ENCODE results near the gene TSPEAR.
"Not testable (repeated sequence)": the region's sequence is repeated elsewhere in the genome, so short reads cannot be mapped to it uniquely, and the experiment has no call there.

Gene TSPEAR

GRCh38 chr21:44585892-44586291, 125.5 kb downstream of the TSPEAR start:
- H3K4me3 ChIP-seq (ENCODE audit: low read depth, low read length): no peak overlapping the region

DNA sequence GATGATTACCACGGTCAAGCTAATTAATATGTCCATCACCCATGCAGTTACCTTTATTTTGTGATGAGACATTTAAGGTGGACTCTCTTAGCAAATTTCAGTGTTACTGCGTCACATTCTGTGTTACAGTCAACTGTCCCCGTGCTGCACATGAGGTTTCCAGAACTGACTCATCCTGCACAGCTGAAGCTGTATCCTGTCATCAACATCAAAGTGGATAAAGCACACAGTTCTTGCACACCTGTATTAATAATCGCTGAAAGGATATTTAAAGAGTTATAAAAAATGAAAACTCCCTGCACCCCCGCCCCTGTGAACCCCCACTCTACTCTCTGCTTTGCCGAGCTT, 127.6 kb downstream of the TSPEAR start:
- TF ChIP-seq CTCF (IDR thresholded peaks at IDR 0.05; ENCODE audit: low read depth, low read length) (no peak), MYC (IDR thresholded peaks at IDR 0.05; ENCODE audit: low read depth, low read length) (no peak), MAX (IDR thresholded peaks at IDR 0.05; ENCODE audit: low read depth, low read length) (no peak), POLR2A (IDR thresholded peaks at IDR 0.05; ENCODE audit: extremely low read depth, insufficient read length) (no peak)
- DNase-seq (ENCODE audit: low read depth): no peak
- H3K4me3 ChIP-seq (ENCODE audit: low read depth, low read length): no peak overlapping the region

More at GRCh38 chr21:44585892-44586291, 125.5 kb downstream of the TSPEAR start:
- TF ChIP-seq MYC (IDR thresholded peaks at IDR 0.05; ENCODE audit: low read depth, low read length) (no peak), CTCF (IDR thresholded peaks at IDR 0.05; ENCODE audit: low read depth, low read length) (no peak), POLR2A (IDR thresholded peaks at IDR 0.05; ENCODE audit: extremely low read depth, insufficient read length) (no peak), MAX (IDR thresholded peaks at IDR 0.05; ENCODE audit: low read depth, low read length) (no peak)
- no peak for DNase-seq (ENCODE audit: low read depth)

DNA sequence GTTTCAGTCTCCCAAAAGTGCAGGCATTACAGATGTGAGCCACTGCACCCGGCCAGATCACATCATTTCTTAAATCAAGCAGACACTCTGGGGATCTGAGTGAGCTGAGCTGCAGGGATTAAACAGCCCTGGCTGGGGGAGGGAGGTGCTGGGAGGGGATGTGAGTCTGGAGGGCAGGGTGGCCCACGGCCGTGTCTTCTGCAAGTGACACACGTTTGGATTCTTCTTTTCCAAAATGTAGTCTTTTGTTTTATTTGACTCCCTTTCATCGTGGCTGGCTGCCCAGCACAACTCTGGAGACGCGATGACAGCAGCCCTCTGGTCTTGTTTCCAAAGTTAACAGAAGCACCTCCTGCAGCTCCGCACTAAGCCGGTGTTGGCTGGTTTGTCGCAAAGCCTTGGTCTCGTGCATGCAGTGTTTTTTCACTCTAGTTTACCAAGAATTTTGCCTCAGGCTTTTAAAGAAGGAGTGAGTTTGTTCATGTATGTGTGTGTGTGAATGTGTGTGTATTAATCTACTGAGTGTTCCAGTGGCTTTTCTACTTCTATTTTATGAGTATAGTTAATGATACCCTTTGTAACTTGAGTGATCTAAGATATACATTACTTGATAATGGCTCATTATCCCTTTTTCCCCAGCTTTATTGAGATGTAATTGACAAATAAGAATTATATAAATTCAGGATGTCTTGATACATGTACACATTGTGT, 128.1 kb downstream of the TSPEAR start:
- DNase-seq (ENCODE audit: low read depth): no peak
- TF ChIP-seq MAX (IDR thresholded peaks at IDR 0.05; ENCODE audit: low read depth, low read length) (no peak), POLR2A (IDR thresholded peaks at IDR 0.05; ENCODE audit: extremely low read depth, insufficient read length) (no peak), CTCF (IDR thresholded peaks at IDR 0.05; ENCODE audit: low read depth, low read length) (no peak), MYC (IDR thresholded peaks at IDR 0.05; ENCODE audit: low read depth, low read length) (no peak)
- H3K4me3 ChIP-seq (ENCODE audit: low read depth, low read length): no peak overlapping the region

- no peak for DNase-seq (ENCODE audit: low read depth)
- TF ChIP-seq MAX (IDR thresholded peaks at IDR 0.05; ENCODE audit: low read depth, low read length) (no peak), MYC (IDR thresholded peaks at IDR 0.05; ENCODE audit: low read depth, low read length) (no peak), CTCF (IDR thresholded peaks at IDR 0.05; ENCODE audit: low read depth, low read length) (no peak), POLR2A (IDR thresholded peaks at IDR 0.05; ENCODE audit: extremely low read depth, insufficient read length) (no peak)
- no peak overlapping the region for H3K4me3 ChIP-seq (ENCODE audit: low read depth, low read length)
Observed at GRCh38 chr21:44582055-44582454, 129.3 kb downstream of the TSPEAR start.

DNA sequence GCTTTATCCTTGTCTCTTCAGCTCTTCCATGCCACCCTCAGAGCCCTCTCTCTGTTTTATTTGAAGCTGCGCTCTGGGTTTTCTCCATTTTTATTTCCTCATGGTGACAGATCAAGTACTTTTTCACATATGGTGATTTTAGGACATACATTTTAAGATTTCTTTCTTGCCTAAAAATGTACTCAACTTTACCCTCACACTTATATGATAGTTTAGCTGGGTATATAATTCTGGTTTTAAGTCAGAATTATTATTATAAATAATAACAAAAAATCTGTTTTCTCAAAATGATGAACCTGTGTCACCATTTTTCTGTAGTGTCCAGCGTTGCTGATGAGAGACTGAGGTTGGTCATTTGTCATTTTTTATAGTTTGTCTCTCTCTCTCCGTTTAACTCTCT, 130.2 kb downstream of the TSPEAR start:
- TF ChIP-seq CTCF (IDR thresholded peaks at IDR 0.05; ENCODE audit: low read depth, low read length): no peak
- TF ChIP-seq POLR2A (IDR thresholded peaks at IDR 0.05; ENCODE audit: extremely low read depth, insufficient read length): no peak
- TF ChIP-seq MYC (IDR thresholded peaks at IDR 0.05; ENCODE audit: low read depth, low read length): no peak
- no peak for TF ChIP-seq MAX (IDR thresholded peaks at IDR 0.05; ENCODE audit: low read depth, low read length)
- H3K4me3 ChIP-seq (ENCODE audit: low read depth, low read length): no peak overlapping the region

DNA sequence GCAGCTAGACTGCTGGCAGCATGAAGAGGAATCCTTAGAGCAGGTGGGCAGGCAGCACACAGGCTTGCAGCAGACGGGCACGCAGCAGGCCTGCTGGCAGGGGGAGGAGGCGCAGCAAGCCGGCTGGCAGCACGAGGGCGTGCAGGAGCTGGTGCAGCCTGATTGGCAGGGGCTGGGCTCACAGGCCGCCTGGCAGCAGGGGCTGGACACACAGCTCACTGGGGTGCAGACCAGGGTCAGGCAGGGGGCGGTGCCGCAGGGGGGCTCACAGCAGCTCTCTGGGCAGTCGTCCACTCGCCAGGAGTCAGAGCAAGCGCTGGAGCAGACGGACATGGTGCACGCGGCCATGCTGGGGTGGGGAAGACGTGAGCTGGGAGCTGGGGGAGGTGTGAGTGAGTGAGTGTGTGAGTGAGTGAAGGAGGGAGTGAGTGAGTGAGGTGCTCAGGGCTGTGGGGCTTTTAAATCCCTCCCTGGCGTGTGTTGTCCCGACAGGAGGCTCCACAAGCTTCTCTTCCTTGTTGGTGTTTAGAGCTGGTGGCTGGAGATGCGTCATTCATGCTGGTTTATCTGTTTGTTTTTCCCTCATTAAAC, 131.0 kb downstream of the TSPEAR start, which contains the start of gene KRTAP10-5:
Gene KRTAP10-5, minus strand, starts transcription at position 374 of the 591 bp plus-strand sequence. Its CDS starts 26 bp downstream, at position 348.
- H3K4me3 ChIP-seq (ENCODE audit: low read depth, low read length); DNase-seq (ENCODE audit: low read depth): not testable (repeated sequence)

More for the DNA sequence above, 130.2 kb downstream of the TSPEAR start:
- DNase-seq (ENCODE audit: low read depth): no peak

All from NB4 (cell line).